ENCODE results near the gene DDB1.

Gene DDB1

GRCh38 chr11:61338783-61339489 lies 6.0 kb upstream of the DDB1 start:
- DNase-seq (ENCODE audit: insufficient read length, low spot score), result no peak
- no peak for FAIRE-seq
- no peak for TF ChIP-seq POLR2AphosphoS5 (IDR thresholded peaks at IDR 0.05; ENCODE audit: low read depth, low read length)

- DNase-seq (ENCODE audit: insufficient read length, low spot score), result no peak
- FAIRE-seq, result no peak
Observed at GRCh38 chr11:61337706-61338470, 5.0 kb upstream of the DDB1 start.

GRCh38 chr11:61336171-61336935 lies 3.4 kb upstream of the DDB1 start:
- TF ChIP-seq POU2F2 (IDR thresholded peaks at IDR 0.05; ENCODE audit: low read depth, low read length), result no peak
- TF ChIP-seq PAX5 (IDR thresholded peaks at IDR 0.05; ENCODE audit: insufficient read depth, low read length, severe bottlenecking), result no peak
- no peak for TF ChIP-seq SPI1 (IDR thresholded peaks at IDR 0.05; ENCODE audit: low read depth, low read length)
- no peak for TF ChIP-seq POLR2AphosphoS5 (IDR thresholded peaks at IDR 0.05; ENCODE audit: low read depth, low read length)
- TF ChIP-seq POLR2A (IDR thresholded peaks at IDR 0.05; ENCODE audit: low read depth, low read length), result no peak
- TF ChIP-seq TAF1 (IDR thresholded peaks at IDR 0.05; ENCODE audit: low read depth, low read length), result no peak
- peak; percentile 93 for DNase-seq (ENCODE audit: insufficient read length, low spot score)
- peak; percentile 62 for FAIRE-seq

More at GRCh38 chr11:61337706-61338470, 5.0 kb upstream of the DDB1 start:
- TF ChIP-seq PAX5 (IDR thresholded peaks at IDR 0.05; ENCODE audit: insufficient read depth, low read length, severe bottlenecking), result no peak

- FAIRE-seq, result no peak
- no peak for DNase-seq (ENCODE audit: insufficient read length, low spot score)
- TF ChIP-seq PAX5 (IDR thresholded peaks at IDR 0.05; ENCODE audit: insufficient read depth, low read length, severe bottlenecking) (no peak), TAF1 (IDR thresholded peaks at IDR 0.05; ENCODE audit: low read depth, low read length) (no peak), POLR2A (IDR thresholded peaks at IDR 0.05; ENCODE audit: low read depth, low read length) (no peak)
Observed at GRCh38 chr11:61335355-61335710, 2.4 kb upstream of the DDB1 start.

- DNase-seq (ENCODE audit: insufficient read length, low spot score) (no peak), FAIRE-seq (no peak)
- TF ChIP-seq TAF1 (IDR thresholded peaks at IDR 0.05; ENCODE audit: low read depth, low read length) (no peak), SPI1 (IDR thresholded peaks at IDR 0.05; ENCODE audit: low read depth, low read length) (no peak), POLR2AphosphoS5 (IDR thresholded peaks at IDR 0.05; ENCODE audit: low read depth, low read length) (no peak)
Observed at GRCh38 chr11:61334434-61335354, 1.8 kb upstream of the DDB1 start.

GRCh38 chr11:61333550-61334433 lies 887 bp upstream of the DDB1 start:
- no peak for FAIRE-seq
- DNase-seq (ENCODE audit: insufficient read length, low spot score), result no peak

GRCh38 chr11:61332281-61332796 lies 566 bp downstream of the DDB1 start:
- DNase-seq (ENCODE audit: insufficient read length, low spot score) (no peak), FAIRE-seq (no peak)
- no peak for TF ChIP-seq POLR2A (IDR thresholded peaks at IDR 0.05; ENCODE audit: low read depth, low read length)
- no peak for TF ChIP-seq POU2F2 (IDR thresholded peaks at IDR 0.05; ENCODE audit: low read depth, low read length)
- TF ChIP-seq PAX5 (IDR thresholded peaks at IDR 0.05; ENCODE audit: insufficient read depth, low read length, severe bottlenecking), result no peak
- TF ChIP-seq SPI1 (IDR thresholded peaks at IDR 0.05; ENCODE audit: low read depth, low read length), result no peak
- TF ChIP-seq TAF1 (IDR thresholded peaks at IDR 0.05; ENCODE audit: low read depth, low read length), result no peak
- no peak for TF ChIP-seq POLR2AphosphoS5 (IDR thresholded peaks at IDR 0.05; ENCODE audit: low read depth, low read length)

More at GRCh38 chr11:61333550-61334433, 887 bp upstream of the DDB1 start:
- TF ChIP-seq POU2F2 (IDR thresholded peaks at IDR 0.05; ENCODE audit: low read depth, low read length) (no peak), POLR2A (IDR thresholded peaks at IDR 0.05; ENCODE audit: low read depth, low read length) (no peak), SPI1 (IDR thresholded peaks at IDR 0.05; ENCODE audit: low read depth, low read length) (no peak), TAF1 (IDR thresholded peaks at IDR 0.05; ENCODE audit: low read depth, low read length) (no peak), PAX5 (IDR thresholded peaks at IDR 0.05; ENCODE audit: insufficient read depth, low read length, severe bottlenecking) (no peak), POLR2AphosphoS5 (IDR thresholded peaks at IDR 0.05; ENCODE audit: low read depth, low read length) (no peak; the same call in 1 of the 2 replicates)

GRCh38 chr11:61331651-61332050 lies 1.3 kb downstream of the DDB1 start:
- DNase-seq (ENCODE audit: insufficient read length, low spot score) (no peak), FAIRE-seq (no peak)
- no peak for TF ChIP-seq POLR2A (IDR thresholded peaks at IDR 0.05; ENCODE audit: low read depth, low read length)
- TF ChIP-seq POU2F2 (IDR thresholded peaks at IDR 0.05; ENCODE audit: low read depth, low read length), result no peak
- no peak for TF ChIP-seq SPI1 (IDR thresholded peaks at IDR 0.05; ENCODE audit: low read depth, low read length)
- no peak for TF ChIP-seq PAX5 (IDR thresholded peaks at IDR 0.05; ENCODE audit: insufficient read depth, low read length, severe bottlenecking)
- TF ChIP-seq TAF1 (IDR thresholded peaks at IDR 0.05; ENCODE audit: low read depth, low read length), result no peak
- TF ChIP-seq POLR2AphosphoS5 (IDR thresholded peaks at IDR 0.05; ENCODE audit: low read depth, low read length), result no peak
